HepG2 (cell line): ENCODE data around the gene TXN2. TPM values are rescaled to one million over a fixed set of nuclear protein-coding genes. Genes with fewer than 3 reads are reported as not detected.

Source experiments
- ATAC-seq: fragments of 200-7000 bp; cut with Tn5 transposase; 3 replicates; pipeline ENCODE4 v1.9.1; 2020; ENCODE audit warnings: mild to moderate bottlenecking, moderate library complexity
- BruUV-seq: library from RNA; stranded (reverse); fragments of 400-500 nt; replicated peaks from 2 replicates; lab custom pipeline; 2021; lab: Mats Ljungman, UMichigan
- CTCF ChIA-PET: fragments of 300-600 bp; formaldehyde crosslinking; extraction: SDS; loops from one replicate; lab custom pipeline; 2021; ENCODE audit warnings: low total read pairs, inconsistent platforms, low intra/inter-chr PET ratio; lab: Yijun Ruan, JAX
- POLR2A ChIA-PET: fragments of 350-600 bp; sonication (Branson Sonifier 250); formaldehyde crosslinking; loops from one replicate; lab custom pipeline; 2020; ENCODE audit warnings: antibody characterized with exemption, inconsistent platforms; lab: Yijun Ruan, JAX
- DNase-seq: peaks from one replicate; pipeline ENCODE4 v3.0.0-alpha.2; 2015; ENCODE audit warnings: low spot score
- FAIRE-seq: peaks from 3 replicates; lab custom pipeline; 2011; peaks lifted over from hg19 to GRCh38; lab: Jason Lieb, UNC
- H2AFZ ChIP-seq: one replicate; pipeline ENCODE4 v1.6.1; 2011; ENCODE audit warnings: low read length, inconsistent platforms
- H3K27ac ChIP-seq: fragments of 300-600 bp; 3 replicates; pipeline ENCODE4 v1.8.0; 2011; ENCODE audit warnings: mixed run types, mild to moderate bottlenecking, mixed read lengths, low read length, inconsistent platforms; ENCODE audit not compliant: insufficient read depth; ENCODE audit errors: extremely low read length
- H3K27me3 ChIP-seq, 2 experiments: fragments of 200-600 bp in 1 of 2; 2 replicates in 1 of 2; 3 replicates in 1 of 2; pipeline versions ENCODE4 v1.6.0 to v1.8.0; 2011; ENCODE audit warnings: low read length in 2 of 2, mild to moderate bottlenecking in 2 of 2, moderate library complexity in 2 of 2, inconsistent platforms in 1 of 2; ENCODE audit not compliant: insufficient read depth in 2 of 2, control insufficient read depth in 1 of 2
- H3K36me3 ChIP-seq, 2 experiments: fragments of 200-600 bp in 1 of 2; replicated peaks in 1 of 2; 2 replicates in 1 of 2; 3 replicates in 1 of 2; pipeline versions ENCODE4 v1.5.1 to v1.8.0; 2011; ENCODE audit warnings: low read length in 2 of 2, inconsistent platforms in 1 of 2; ENCODE audit not compliant: insufficient read depth in 2 of 2, control insufficient read depth in 1 of 2
- H3K4me1 ChIP-seq: 2 replicates; pipeline ENCODE4 v1.5.1; 2012; ENCODE audit warnings: low read length, inconsistent platforms; ENCODE audit not compliant: insufficient read depth
- H3K4me2 ChIP-seq: 2 replicates; pipeline ENCODE4 v1.6.0; 2011; ENCODE audit warnings: low read depth, low read length, inconsistent platforms
- H3K4me3 ChIP-seq, 3 experiments: fragments of 200-600 bp in 1 of 3; sonication (generic), shearing (Covaris generic) in 1 of 3; replicated peaks in 1 of 3; 2 replicates each; pipeline ENCODE4 v1.5.1; 2011 to 2016; ENCODE audit warnings: low read length in 3 of 3, inconsistent platforms in 2 of 3, low read depth in 2 of 3, mild to moderate bottlenecking in 2 of 3, control low read depth in 1 of 3, mixed read lengths in 1 of 3; ENCODE audit not compliant: insufficient read depth in 1 of 3
- H3K79me2 ChIP-seq: one replicate; pipeline ENCODE4 v1.6.1; 2011; ENCODE audit warnings: low read length, inconsistent platforms; ENCODE audit not compliant: insufficient read depth
- H3K9ac ChIP-seq: 2 replicates; pipeline ENCODE4 v1.6.0; 2011; ENCODE audit warnings: mild to moderate bottlenecking, low read depth, low read length, inconsistent platforms; ENCODE audit not compliant: insufficient read depth
- H3K9me3 ChIP-seq: 2 replicates; pipeline ENCODE4 v1.5.1; 2012; ENCODE audit warnings: mild to moderate bottlenecking, low read length
- H4K20me1 ChIP-seq: 2 replicates; pipeline ENCODE4 v1.6.0; 2011; ENCODE audit warnings: inconsistent platforms, mild to moderate bottlenecking, low read length, moderate library complexity; ENCODE audit not compliant: insufficient read depth
- FUBP1 ChIP-seq: sonication (generic); formaldehyde crosslinking; IDR thresholded peaks from 2 replicates; pipeline ENCODE4 v1.5.1; 2020; ENCODE audit warnings: missing genetic modification reagents, mild to moderate bottlenecking, borderline replicate concordance
- GMEB1 ChIP-seq: sonication (generic); formaldehyde crosslinking; IDR thresholded peaks from 2 replicates; pipeline ENCODE4 v1.5.1; 2020; ENCODE audit warnings: missing genetic modification reagents, mild to moderate bottlenecking, borderline replicate concordance
- HDAC1 ChIP-seq: sonication (generic); formaldehyde crosslinking; IDR thresholded peaks from 2 replicates; pipeline ENCODE4 v1.5.1; 2020; ENCODE audit warnings: mild to moderate bottlenecking, missing genetic modification reagents
- HOXA7 ChIP-seq: sonication (generic); formaldehyde crosslinking; IDR thresholded peaks from 2 replicates; pipeline ENCODE4 v1.8.1; 2022; ENCODE audit warnings: mild to moderate bottlenecking, missing genetic modification reagents, moderate library complexity
- JARID2 ChIP-seq: sonication (generic); formaldehyde crosslinking; IDR thresholded peaks from 2 replicates; pipeline ENCODE4 v1.8.1; 2023; ENCODE audit warnings: missing genetic modification reagents, inconsistent platforms; ENCODE audit not compliant: insufficient replicate concordance
- JDP2 ChIP-seq: sonication (generic); formaldehyde crosslinking; IDR thresholded peaks from 2 replicates; pipeline ENCODE4 v1.8.1; 2022; ENCODE audit warnings: missing genetic modification reagents, borderline replicate concordance
- PLRG1 ChIP-seq: fragments of 450-650 bp; conservative IDR thresholded peaks from 2 replicates; pipeline ENCODE4 v1.6.1; 2016
- POLR2AphosphoS2 ChIP-seq: IDR thresholded peaks from 2 replicates; pipeline ENCODE4 v1.6.1; 2011; ENCODE audit warnings: low read depth, low read length, improper control_type of control experiment
- SMAD1 ChIP-seq: sonication (generic); formaldehyde crosslinking; IDR thresholded peaks from 2 replicates; pipeline ENCODE4 v1.4.0; 2020; ENCODE audit warnings: missing genetic modification reagents, low read depth, mild to moderate bottlenecking, borderline replicate concordance
- STAT6 ChIP-seq: sonication (generic); formaldehyde crosslinking; IDR thresholded peaks from 2 replicates; pipeline ENCODE4 v1.4.0; 2020; ENCODE audit warnings: missing genetic modification reagents, mild to moderate bottlenecking, borderline replicate concordance
- ZNF253 ChIP-seq: sonication (generic); formaldehyde crosslinking; IDR thresholded peaks from 2 replicates; pipeline ENCODE4 v1.8.0; 2022; ENCODE audit warnings: mild to moderate bottlenecking, missing genetic modification reagents, borderline replicate concordance
- ZNF30 ChIP-seq: sonication (generic); formaldehyde crosslinking; IDR thresholded peaks from 2 replicates; pipeline ENCODE4 v1.5.0; 2020; ENCODE audit warnings: mild to moderate bottlenecking, missing genetic modification reagents
- ZNF563 ChIP-seq: sonication (generic); formaldehyde crosslinking; IDR thresholded peaks from 2 replicates; pipeline ENCODE4 v1.8.0; 2022; ENCODE audit warnings: mild to moderate bottlenecking, moderate library complexity, missing genetic modification reagents
- ZNF589 ChIP-seq: sonication (generic); formaldehyde crosslinking; conservative IDR thresholded peaks from 2 replicates; pipeline ENCODE4 v1.8.0; 2022; ENCODE audit warnings: mild to moderate bottlenecking, moderate library complexity, missing genetic modification reagents
- WGBS: methylation state at CpG from one replicate; pipeline ENCODE4 v1.1.6; 2017; ENCODE audit warnings: low lambda C conversion rate; 5-methylcytosine and 5-hydroxymethylcytosine counted together
- in situ Hi-C: cut with HindIII; loops from 2 replicates; pipeline ENCODE4 v1.10.0; 2017; ENCODE audit warnings: low pct_unique_long_range_greater_than_20kb; ENCODE audit not compliant: extremely low pct_ligation_motif_present
- intact Hi-C: fragments of 100-400 bp; cut with micrococcal nuclease; formaldehyde crosslinking; loops from one replicate; pipeline ENCODE4 v1.10.0; 2022; ENCODE audit not compliant: unreplicated experiment
- polyA plus RNA-seq, 8 experiments: library from polyadenylated mRNA; depleted of rRNA in 3 of 8; stranded (reverse) in 7 of 8; unstranded in 1 of 8; fragments of >200 nt; fragmentation: Illumina TruSeq in 4 of 8; extraction: Trizol in 4 of 8; gene quantifications; 2 replicates each; pipeline versions ENCODE4 v1.2.1 to v1.2.3, GENCODE V29; 2011 to 2016; ENCODE audit warnings: low read depth in 4 of 8, missing spikeins in 1 of 8, mixed read lengths in 1 of 8; ENCODE audit not compliant: insufficient read depth in 1 of 8
- total RNA-seq, 5 experiments: library from RNA; depleted of rRNA; stranded (reverse); fragments of >200 nt; fragmentation: Illumina TruSeq; extraction: Trizol; gene quantifications; 2 replicates each; pipeline ENCODE4 v1.2.3, GENCODE V29; 2016; ENCODE audit warnings: low read depth in 1 of 5
- TF ChIP-seq, protein P1 (sequence below): sonication (generic); formaldehyde crosslinking; IDR thresholded peaks from 2 replicates; pipeline ENCODE4 v1.8.1; 2023; ENCODE audit warnings: mild to moderate bottlenecking, moderate library complexity, missing genetic modification reagents
- TF ChIP-seq, protein P2 (sequence below): sonication (generic); formaldehyde crosslinking; IDR thresholded peaks from 2 replicates; pipeline ENCODE4 v1.8.0; 2022; ENCODE audit warnings: mild to moderate bottlenecking, missing genetic modification reagents, moderate library complexity

Gene TXN2
- total and polyA plus RNA-seq, 2 of the 13 experiments (the other 11 are each of a cell fraction or from before 2014, with no cell fraction given), result 41.4 to 109 TPM

GRCh38 chr22:36471341-36471821, 10.1 kb downstream of the TXN2 start:
- 95% methylated on average over 14 of the region's 14 CpGs for WGBS
- Histone ChIP-seq H3K9ac (no peak overlapping the region), H3K9me3 (no peaks in the 10 kb centered on the region), H3K79me2 (no peaks in the 10 kb centered on the region), H4K20me1 (no peaks in the 10 kb centered on the region), H3K36me3 (peaks cover 18 to 58% of the 10 kb centered on the region in 2 experiments), H3K4me1 (peaks cover 10% of the 10 kb centered on the region), H3K27me3 (no peaks in the 10 kb centered on the region), H2AFZ (no peak overlapping the region), H3K27ac (no peak overlapping the region), H3K4me2 (no peak overlapping the region), H3K4me3 (no peak overlapping the region)
- BruUV-seq, result no TSS peak
- DNase-seq, result no peak
- intact Hi-C loops, result no loop called here
- ChIA-PET CTCF (interaction anchor here (2.0 kb wide), 1 partner anchor 170 kb away, joined by 20 read pairs; no protein-coding TSS in a partner anchor), POLR2A (interaction anchor here (1.1 to 2.2 kb wide), 6 partner anchors 10 to 128 kb away, joined by 3 to 18 read pairs (median 4); partner anchors contain the start of genes MYH9 and TXN2)
- no peak for ATAC-seq
- FAIRE-seq, result no peak
- in situ Hi-C loops, result no loop called here
- TF ChIP-seq JDP2 (CRISPR knock-in tag) (no peak), PLRG1 (no peak), ZNF30 (no peak), STAT6 (CRISPR knock-in tag) (no peak), POLR2AphosphoS2 (no peak), ZNF563 (CRISPR knock-in tag) (no peak), ZNF253 (no peak), ZNF589 (no peak), HDAC1 (no peak), HOXA7 (CRISPR knock-in tag) (no peak), FUBP1 (no peak), SMAD1 (CRISPR knock-in tag) (no peak), JARID2 (no peak), GMEB1 (CRISPR knock-in tag) (no peak)
- TF ChIP-seq, protein P1, sequence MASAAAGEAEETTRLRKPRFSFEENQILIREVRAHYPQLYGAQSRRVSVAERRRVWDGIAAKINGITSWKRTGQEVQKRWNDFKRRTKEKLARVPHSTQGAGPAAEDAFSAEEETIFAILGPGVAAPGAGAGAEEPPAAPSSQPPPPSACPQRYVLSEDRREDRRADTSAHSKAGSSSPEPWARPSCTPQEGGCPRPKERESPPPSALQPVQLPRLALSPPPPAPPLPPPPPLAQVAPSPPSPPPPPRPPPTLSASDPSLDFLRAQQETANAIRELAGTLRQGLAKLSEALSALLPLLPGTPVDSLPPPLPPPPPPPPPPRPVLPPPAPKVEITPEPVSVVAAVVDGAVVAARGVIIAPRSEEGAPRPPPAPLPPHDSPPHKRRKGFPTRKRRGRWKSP (CRISPR knock-in tag), result no peak
- TF ChIP-seq, protein P2, sequence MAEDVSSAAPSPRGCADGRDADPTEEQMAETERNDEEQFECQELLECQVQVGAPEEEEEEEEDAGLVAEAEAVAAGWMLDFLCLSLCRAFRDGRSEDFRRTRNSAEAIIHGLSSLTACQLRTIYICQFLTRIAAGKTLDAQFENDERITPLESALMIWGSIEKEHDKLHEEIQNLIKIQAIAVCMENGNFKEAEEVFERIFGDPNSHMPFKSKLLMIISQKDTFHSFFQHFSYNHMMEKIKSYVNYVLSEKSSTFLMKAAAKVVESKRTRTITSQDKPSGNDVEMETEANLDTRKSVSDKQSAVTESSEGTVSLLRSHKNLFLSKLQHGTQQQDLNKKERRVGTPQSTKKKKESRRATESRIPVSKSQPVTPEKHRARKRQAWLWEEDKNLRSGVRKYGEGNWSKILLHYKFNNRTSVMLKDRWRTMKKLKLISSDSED (CRISPR knock-in tag), result no peak
